ENCODE data around the gene SAP130.

GRCh38 chr2:127993659-127994058, 34.2 kb downstream of the SAP130 start:
- TF ChIP-seq ELF1 (IDR thresholded peaks at IDR 0.05) (no peak), CTCF (IDR thresholded peaks at IDR 0.05) (no peak), SMC3 (IDR thresholded peaks at IDR 0.05; ENCODE audit: low read depth, low read length) (no peak), EP300 (IDR thresholded peaks at IDR 0.05; ENCODE audit: borderline replicate concordance in 1 of 2, low read depth in 1 of 2, low read length in 1 of 2) (no peak), REST (IDR thresholded peaks at IDR 0.05; ENCODE audit: low read depth, low read length) (no peak), TAF1 (IDR thresholded peaks at IDR 0.05; ENCODE audit: borderline replicate concordance, low read depth, low read length) (no peak), POLR2AphosphoS5 (IDR thresholded peaks at IDR 0.05; ENCODE audit: low read depth, low read length) (no peak), RAD21 (IDR thresholded peaks at IDR 0.05; ENCODE audit: low read length) (no peak)
